ENCODE data around the gene RAPGEF1. TPM values are rescaled to one million over a fixed set of nuclear protein-coding genes. Genes with fewer than 3 reads are reported as not detected.

RAPGEF1 gene
- polyA plus RNA-seq, 12 donors = 68.2 to 123 (median 82.8) TPM; not detected in 1

DNA sequence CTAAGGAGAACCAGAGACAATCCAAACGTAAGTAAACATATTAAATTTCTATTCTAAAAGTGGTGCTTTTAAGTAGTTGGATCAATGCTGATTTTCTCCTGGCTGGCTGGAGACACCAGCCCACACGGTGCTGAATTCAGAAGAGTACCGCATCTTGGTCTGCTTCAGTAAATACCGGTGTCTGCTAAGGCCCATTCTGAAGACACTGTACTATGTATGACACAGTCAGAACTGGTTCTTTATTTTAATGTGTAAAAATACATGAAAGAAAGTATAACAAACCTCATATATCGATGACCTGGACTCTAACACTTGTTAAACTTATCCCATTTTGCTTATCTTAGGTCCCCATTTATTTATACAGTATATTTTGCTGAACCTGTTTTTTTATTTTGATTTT lies 32.8 kb downstream of the RAPGEF1 start:
- DNase-seq = no peak

DNA sequence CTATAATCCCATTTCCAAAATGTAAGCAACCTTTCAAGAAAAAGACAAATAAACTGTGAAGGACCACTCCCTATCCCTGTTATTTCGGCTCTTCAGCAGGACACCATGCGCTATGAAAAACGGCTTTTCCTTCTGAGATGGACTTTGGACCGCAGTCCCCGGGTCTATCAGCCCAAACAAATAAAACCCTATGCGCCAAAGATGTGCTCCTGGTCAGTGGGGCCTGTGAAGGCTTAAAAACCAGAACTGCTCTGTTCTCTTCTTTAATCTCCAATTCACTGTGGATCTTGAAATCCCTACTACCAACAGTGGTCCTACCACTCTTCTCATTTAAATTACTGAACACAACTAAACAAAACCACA lies 33.3 kb downstream of the RAPGEF1 start:
- DNase-seq = no peak

DNA sequence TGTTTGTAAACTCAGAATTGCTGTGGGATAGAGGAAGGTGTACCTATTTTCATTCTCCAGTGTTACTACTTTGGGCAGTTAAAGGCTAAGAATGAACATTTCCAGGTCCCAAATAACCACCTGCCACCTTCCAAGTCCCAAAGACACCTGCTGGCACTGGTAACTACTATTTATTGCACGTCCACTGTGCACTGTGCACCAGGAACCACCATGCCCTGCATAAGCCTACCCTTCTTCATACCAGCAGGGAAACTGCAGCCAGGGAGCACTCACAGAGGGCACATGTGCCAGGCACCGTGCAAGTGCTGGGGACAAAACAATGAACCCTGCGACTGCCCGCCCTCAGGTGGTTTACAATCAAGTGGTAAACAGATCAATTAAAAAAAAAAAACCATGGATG lies 34.9 kb downstream of the RAPGEF1 start:
- no peak for DNase-seq

DNA sequence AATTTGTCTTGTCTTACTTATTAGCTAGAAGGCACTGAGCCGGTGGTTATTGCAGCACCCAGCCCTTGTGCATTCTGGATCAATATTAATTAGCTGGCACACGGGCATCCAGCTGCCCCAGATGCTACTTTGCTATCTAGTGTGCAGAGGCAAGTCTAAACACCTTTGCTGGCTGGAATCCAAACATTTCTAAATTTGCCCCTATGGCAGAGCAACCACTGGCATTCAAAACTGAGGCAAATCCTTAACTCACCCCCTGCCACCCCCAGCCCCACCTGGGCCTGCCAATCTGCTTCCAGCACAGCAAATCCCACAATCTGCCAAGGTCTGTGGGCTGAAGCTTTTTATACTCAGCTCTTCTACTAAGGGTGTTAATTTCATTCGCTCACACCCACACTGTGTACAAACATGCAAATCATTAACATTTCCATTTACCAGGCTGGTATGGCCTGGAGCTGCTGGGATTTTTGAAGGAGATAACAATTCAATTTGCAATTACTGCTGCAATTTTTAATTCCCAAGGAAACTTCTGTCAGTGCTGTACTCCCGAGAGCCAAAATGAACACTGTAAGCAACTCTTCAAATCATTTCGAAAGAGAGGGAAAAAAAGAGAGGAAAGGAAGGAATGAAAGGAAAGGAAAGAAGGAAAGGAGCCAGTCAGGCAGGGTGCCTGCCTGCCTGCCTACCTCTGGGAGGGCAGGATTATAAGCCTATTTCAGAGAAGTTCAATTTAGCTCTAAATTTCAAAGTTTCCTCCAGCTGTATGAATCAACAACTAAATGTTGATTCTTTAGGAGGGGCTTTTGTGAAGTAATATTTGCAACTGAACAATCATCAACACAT lies 35.5 kb downstream of the RAPGEF1 start:
- DNase-seq = no peak

DNA sequence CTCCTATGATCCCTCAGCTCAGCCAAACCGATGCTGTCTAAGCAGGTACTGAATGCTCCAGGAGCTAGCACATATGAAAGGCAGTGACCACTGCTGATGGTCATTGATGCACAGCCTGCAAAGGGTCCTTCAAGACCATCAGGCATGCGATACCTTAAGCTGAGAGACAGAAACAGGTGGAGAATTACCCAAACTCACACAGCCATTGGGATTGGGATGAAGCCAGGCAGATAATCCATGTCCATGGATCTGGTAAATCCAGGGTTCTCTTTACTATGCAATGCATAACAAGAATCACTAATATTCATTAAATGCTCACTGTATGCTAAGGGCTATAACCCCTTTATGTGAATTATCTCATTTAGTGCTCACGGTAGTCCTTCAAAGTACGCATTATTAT lies 36.2 kb downstream of the RAPGEF1 start:
- no peak for DNase-seq

DNA sequence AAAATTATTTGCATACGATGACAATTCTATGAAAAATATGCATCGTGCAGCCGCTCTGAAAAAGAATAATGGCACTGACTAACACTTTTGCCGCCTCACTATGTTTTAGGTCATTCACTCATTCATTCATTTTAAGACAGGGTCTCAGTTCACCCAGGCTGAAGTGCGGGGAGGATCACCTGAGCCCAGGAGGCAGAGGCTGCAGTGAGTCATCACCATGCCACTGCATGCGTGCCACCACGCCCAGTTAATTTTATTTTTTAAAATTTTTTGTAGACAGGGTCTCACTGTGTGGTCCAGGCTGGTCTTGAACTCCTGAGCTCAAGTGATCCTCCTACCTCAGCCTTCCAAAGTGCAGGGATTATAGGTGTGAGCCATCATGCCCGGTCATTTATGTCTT lies 37.0 kb downstream of the RAPGEF1 start:
- DNase-seq = no peak

DNA sequence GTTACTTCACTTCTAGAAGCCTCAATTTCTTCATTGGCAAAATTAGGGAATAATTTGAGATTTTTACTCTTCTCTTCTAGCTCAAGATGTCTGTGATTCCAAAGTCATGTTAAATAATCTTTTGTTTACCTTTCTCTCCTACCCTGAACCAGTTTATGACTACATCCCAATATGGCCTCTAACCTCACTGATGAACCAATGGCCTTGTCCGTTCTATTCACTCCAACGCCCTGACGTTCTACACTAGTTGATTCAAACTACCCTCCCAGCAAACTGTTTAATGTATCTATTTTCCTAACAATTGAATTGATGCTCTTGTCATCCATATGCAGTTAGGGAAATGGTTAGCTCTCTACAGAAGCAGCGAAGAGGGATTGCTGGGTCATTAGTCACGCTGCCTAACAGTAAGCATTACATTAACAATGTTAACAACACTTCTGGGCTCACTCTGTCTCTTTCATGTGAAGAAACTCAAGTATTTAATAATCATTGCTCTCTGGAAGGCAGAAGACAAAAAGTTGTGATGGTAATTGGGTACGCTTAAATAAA lies 38.0 kb downstream of the RAPGEF1 start:
- DNase-seq = no peak

DNA sequence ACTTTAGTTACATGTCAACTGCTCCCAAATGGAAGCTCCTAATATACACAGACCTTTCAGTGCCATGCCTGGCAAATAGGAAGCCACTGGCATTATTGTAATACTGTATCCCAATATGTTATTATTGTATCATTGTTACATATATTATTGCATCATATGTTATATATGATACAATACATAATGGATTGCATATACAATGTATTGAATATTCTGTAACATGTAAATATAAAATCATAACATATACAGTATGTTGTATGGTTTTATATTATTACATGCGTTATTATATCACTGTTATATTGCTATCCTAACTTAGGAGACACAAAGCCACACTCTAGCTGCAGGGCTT lies 38.5 kb downstream of the RAPGEF1 start:
- no peak for DNase-seq

DNA sequence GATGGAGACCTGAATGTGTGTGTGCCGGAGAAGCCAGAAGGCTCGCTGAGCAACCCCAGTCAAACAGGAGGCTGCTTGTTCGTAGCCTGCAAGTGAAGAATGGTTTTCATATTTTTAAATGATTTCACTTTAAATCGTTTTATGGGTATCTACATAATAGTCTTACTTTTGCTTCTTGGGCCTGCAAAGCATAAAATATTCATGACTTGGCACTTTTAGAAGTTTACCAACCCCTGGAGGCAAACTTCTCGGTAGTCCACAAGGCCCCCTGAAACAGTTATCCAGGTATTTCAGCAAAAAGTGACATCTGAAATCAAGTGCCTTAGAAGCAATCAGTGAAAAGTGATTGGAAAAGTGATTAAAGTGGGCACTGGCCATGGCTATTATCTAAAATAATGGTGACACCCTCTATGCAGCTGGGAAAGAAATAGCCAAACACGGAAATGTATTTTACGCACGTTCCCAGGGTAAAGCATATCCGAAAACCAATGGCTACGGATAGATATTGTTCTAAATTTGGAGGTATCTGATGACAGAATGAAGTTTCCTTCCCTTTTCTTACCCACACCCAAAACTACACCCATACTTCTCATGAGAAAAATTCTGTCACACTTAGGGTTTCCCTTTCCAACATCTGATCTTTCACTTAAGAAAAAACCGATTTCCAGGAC lies 39.0 kb downstream of the RAPGEF1 start:
- no peak for DNase-seq

DNA sequence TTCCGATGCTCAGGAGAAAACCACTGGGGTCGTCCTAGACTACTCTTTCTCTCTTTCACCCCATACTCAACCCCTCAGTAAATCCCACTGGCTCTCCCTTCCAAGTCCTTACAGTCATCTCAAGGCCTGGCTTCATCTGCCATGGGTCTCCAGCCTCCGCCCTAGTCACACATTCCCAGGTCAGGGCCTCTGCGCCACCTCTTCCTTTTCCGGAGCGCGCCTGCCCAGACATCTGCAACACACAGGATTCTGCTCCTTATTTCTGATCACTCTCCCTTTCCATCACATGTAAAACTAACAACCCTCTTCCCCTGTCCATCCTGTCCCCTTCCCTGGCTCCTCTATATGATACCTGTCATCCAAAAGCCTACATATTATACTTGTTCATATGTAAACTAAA lies 39.8 kb downstream of the RAPGEF1 start:
- no peak for DNase-seq

DNA sequence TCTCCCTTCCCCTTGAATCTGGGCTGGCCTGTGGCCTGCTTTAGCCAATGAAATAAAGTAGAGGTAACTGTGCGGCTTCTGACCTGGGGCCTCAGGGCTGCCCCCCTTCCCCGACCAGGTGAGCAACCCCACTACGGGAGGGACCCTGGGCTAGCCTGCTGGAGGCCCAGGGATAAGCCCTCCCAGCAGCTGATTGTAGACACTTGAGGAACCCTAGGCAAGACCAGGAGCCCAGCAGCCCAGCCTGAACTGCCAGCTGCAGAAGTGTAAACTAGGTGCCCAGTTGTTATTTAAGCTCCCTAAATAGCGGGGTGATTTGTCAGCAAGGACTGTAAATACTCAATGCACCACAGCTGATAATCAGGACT lies 41.3 kb downstream of the RAPGEF1 start:
- DNase-seq = no peak

DNA sequence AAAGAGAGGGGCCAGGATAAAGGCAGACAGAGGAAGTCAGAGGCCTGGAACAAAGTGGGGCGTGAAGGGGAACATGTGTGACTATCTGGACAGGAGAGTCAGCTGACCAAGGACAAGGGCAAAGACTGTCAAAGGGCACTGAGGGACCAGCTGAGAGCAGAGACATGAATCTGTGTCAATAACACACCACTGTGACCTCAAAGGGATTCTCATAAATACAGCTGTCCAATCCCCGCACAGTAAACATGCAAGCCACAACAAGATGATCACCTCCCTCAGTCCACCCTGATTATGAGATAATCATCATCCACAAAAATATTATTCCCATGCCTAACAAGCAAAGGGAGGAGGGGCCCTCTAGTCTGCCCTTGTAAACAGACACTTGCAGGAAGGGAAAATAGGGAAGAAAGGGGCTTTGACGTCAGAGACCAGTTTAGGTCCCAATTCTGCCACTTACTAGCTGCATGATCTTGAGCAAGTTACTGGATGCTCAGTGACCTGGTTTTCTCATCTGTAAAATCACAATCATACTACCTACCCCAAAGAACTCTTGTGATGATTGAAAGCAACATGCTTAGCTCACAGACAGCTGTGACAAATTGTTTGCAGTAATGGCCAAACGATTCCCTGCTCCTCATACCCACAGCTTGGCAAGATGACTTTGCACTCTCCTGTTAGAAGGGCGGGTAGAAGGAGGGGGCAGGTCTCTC lies 41.8 kb downstream of the RAPGEF1 start:
- DNase-seq = no peak

DNA sequence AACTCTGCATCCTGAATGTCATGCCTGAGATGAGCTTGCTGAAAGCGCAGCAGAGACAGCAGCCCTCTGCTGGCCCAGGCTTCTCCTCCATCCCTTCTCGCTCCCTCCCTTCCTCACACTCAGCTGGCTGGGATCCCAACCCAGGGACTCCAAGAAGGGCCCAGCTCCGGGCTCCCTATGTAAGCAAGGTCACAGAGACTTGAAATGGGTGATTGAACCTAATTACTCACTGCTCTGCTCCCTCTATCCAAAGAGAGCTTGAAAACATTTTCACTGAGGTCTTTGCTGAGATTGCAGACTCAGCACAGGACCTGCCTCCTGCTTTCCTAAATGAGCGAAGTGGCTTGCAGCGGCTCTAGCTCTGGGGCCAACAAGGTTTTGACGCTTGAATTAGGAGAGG lies 42.8 kb downstream of the RAPGEF1 start:
- peak; percentile 63 for DNase-seq

DNA sequence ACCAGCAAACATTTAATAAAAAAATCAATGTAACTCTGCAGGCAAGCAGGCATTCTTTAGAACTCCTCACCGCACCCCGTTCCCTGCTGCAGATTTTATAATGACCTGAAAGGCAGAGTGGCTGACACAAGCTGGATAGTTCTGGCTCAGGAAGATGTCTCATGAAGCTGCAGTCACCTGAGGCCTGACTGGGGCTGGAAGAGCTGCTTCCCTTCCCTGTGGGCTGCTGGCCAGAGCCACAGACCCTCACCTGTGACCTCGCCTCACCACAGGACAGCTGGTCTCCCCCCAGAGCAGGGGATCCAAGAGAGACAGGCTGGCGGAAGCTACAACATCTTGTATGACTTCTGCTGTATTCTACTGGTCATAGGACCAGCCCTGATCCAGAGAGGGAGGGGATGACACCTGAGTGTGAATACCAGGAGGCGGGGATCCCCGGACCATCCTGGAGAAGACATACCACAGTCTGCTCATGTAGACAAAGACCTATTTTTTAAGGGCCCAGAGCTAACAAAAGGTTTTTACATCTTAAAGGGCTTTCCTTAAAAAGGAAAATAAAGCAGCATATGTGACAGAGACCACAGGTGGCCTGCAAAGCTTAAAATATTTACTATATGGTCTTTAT lies 43.9 kb downstream of the RAPGEF1 start:
- DNase-seq = no peak

DNA sequence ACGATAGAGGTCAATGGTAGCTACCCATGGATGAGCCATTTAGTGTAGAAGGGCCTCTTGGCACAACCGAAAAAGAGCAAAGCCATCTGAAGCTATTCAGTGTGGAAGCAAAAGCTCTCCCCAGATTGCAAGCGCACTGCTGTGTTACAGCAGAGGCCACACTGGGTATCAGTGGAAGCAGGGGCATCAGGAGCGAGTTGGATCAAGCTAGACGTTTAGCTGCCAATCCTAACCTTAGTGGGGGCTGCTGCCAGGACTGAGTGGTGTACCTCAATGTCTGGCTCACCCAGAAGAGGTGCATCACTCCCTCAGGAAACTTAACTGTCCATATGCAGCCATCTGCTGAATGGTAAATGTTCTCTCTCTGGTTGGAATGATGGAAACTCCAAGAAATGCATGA lies 44.5 kb downstream of the RAPGEF1 start:
- DNase-seq = no peak

DNA sequence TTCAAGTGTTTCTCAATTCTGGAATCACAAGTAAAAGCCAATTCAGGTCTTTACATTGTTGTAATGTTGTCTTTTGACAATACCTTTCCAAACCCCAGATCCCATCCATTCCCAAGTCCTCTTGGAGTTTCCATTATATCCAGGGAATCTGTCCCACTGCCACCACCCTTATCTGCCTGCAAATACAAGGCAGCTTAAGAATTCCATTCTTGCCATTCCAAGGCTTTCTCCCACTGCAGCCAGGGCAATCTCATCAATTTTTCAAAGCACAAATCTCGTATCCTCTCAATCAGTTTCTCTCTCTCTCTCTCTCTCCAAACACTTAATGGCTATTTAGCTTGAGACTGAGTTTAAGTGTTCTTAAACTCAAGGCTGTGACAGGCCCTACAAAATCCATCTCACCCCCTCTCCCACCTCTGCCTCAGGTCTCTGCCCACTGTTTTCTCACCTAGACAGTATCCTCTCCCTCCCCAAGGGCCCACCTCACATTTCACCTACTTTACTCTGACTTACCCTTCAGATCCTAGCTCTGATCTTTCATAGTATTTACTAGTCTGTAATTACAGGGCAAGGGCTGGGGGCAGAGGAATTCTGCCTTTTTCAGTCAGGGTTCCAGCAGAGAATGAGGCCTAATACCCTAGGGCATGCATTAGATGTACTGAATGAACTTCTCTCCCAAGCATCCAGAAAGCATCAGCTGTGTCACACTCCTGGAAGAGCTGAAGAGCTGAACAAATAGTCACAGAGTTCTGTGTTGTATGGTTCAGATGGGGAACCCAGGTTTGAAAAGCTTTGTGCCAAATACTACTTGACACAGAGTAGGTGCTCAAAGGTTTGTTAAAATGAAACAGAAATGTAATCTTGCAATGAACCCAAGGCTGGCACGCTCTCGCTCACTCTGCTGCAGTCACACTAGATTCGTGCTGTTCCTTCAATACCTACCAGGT lies 46.0 kb downstream of the RAPGEF1 start:
- DNase-seq = no peak

DNA sequence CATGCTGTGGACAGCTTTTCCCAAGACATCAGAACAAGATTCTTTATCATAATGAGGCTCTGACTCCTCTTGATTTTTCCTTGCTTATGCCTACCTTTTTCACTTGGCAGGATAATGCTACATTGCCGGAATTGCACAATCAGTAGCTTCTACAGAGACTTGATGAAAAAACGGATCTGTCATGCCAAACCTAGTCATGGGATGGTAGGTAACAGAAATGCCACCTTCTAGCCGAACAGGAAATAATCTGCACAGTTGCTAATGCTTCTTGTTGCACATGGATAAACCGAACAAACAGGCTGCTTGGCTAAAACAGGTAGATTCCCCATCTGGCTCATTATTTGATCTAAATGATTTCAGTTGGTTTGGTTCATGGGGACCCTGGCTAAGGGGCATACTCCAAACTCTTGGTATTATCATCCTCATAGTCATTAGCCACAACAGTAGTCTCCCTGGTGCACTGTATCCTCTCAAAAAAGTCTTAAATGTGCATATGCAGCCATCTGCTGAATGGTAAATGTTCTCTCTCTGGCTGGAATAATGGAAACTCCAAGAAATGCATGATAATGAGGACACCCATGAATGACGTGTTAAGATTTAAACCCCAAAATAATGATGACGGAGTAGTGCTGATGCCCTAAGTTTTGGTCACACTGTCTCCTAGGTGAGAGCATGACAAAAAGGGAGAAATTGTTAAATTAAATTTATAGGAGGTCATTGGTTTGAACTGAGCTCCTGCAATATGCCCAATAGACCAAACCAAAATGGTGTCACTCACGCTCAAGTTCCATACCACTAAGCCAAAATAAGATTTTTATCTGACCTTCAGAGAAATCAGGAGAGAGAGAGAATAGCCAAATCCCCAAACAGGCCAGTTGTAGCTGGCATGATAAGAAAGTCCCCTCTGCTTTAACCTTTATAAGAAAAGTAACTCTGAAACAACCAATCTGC lies 47.0 kb downstream of the RAPGEF1 start:
- no peak for DNase-seq

DNA sequence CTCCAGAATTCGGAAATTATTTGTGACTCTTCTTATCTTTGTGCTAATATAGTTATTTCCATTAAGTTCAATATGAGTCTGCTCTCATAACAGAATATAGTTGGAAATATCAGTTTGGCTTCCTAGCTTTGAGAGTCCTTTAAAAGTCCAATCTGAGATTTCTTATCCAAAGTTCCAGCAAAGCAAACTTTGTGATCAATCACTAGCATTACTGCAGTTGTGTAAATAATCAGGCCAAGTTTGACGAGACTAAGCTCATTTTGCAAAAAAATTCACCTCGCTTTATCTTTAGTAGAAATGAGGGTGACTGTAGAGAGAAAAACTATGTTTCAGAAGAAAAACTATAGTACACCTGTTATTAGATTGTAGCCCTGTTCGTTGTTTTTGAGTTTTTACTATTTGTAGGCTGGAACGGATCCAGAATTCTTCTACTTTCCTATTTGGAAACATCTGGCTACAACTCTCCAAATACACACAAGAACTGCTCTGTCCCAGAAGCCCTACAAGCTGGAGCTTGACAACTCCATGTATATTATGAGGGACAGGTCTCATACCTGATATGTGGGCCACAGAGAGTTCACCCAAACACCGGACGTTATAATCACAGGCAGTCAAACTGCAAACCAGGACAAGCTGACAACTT lies 47.8 kb downstream of the RAPGEF1 start:
- DNase-seq = no peak

DNA sequence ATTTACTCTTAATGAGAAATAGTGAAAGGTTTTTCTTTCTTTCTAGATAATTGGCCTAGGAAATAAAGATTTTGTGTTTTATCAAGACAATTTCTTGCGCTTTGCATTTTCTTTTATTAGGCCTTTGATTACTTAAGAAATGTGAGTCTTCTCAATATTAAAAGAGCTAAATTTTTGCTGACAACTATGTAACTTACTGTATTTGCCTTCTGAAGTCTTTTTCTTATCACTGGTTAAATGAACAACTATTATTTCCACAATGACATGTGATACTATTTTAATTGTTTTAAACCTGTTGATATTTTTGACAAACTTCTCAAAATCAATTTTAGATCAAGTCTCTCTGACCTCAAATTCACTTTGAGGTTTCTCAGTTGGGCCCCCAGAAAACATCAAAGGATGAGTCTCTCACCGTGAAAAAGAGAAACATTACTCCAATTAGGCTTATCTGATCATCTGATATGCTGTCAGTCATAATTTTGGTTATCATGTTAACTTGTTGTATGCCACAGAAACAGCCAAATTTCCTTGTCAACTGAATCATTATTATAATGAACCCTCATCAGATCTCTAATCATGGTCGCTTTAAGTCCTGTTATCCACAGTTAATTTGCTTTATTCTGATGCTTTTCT lies 48.8 kb downstream of the RAPGEF1 start:
- DNase-seq = no peak
